ENCODE measurements around the gene MID1IP1. TPM values are rescaled to one million over a fixed set of nuclear protein-coding genes. Genes with fewer than 3 reads are reported as not detected.

Gene MID1IP1
- 10 to 100 TPM; 78.7 to 84.8 TPM for total RNA-seq

DNA sequence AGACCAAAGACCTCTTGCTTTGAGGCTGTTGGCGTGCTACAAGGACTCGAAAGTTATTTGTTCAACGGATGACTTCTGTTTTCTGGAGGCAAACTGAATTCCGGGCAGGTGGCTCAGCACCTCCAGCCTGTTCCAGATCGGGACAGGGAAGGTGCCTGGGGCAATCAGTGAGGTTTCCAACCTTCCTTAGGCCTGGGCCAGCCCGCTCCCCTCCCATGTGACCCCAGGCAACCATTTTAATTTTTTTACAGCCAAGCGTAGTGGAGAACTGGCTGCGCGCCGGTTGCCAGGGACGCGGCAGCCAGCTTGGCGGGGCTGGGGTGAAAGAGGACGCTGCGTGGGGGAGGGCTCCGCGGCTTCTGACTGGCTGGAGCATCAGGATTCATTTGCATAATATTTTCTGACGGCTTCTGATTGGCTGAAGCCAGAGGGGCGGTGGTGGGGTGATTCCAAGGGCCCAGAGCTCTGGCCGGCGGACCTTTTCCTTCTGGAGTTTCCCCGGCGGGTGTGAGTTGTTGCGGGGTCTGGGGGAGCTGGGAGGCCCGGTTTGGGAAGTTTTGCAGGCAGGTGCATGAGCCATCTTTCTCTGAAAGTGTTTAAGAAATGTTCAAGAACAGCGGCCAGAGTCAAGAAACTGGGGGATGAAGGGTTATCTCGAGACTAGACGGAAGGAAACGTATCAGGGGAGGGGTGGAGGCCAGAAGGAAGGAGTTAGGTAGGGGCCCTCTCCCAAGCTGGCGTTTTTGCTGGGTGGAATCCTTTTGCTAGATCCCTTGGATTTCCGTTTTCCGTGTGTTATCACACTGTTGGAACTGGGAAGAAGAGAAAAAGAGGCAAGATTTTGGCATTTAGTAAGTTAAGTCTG, at the start of gene MID1IP1:
MID1IP1 (plus strand) TSS at position 479 of the 865 bp plus-strand sequence. CDS start 3,488 bp downstream, outside the sequence.
- Mint-ChIP-seq H3K36me3 (peaks cover 36% of the 10 kb centered on the region), H3K9me3 (no peaks in the 10 kb centered on the region), H3K4me3 (peak within 1 kb of the TSS; percentile 96), H3K27me3 (no peaks in the 10 kb centered on the region), H3K27ac (peak within 1 kb of the TSS; percentile 94), H3K4me1 (ENCODE audit: low read depth) (peaks cover 2% of the 10 kb centered on the region)
- POLR2A ChIA-PET: interaction anchor here (0.8 to 2.1 kb wide), 2 partner anchors 15 to 508 kb away, joined by 3 to 10 read pairs; no protein-coding TSS in a partner anchor
- CTCF ChIA-PET: no interaction called here
- intact Hi-C loops (cut with micrococcal nuclease): loop anchor here (1.0 to 10.0 kb wide), 5 partner anchors 61 to 1371 kb away; no protein-coding TSS in a partner anchor
- DNase-seq: peak; percentile 89

- no peaks in the 10 kb centered on the region for H3K4me1 Mint-ChIP-seq (ENCODE audit: low read depth)
- intact Hi-C loops (cut with micrococcal nuclease): loop anchor here (1.0 kb wide), 2 partner anchors 231 to 395 kb away; no protein-coding TSS in a partner anchor
- no peak overlapping the region for H3K27ac Mint-ChIP-seq
- H3K9me3 Mint-ChIP-seq: no peaks in the 10 kb centered on the region
- ChIA-PET POLR2A (no interaction called here), CTCF (interaction anchor here (0.6 to 1.5 kb wide), 6 partner anchors 14 to 395 kb away, joined by 3 to 7 read pairs (median 4); no protein-coding TSS in a partner anchor)
- H3K4me3 Mint-ChIP-seq: no peak overlapping the region
- peak; percentile 31 for DNase-seq
- no peaks in the 10 kb centered on the region for H3K36me3 Mint-ChIP-seq
- no peaks in the 10 kb centered on the region for H3K27me3 Mint-ChIP-seq
Observed at GRCh38 chrX:38754102-38754790, 47.0 kb upstream of the MID1IP1 start.

DNA sequence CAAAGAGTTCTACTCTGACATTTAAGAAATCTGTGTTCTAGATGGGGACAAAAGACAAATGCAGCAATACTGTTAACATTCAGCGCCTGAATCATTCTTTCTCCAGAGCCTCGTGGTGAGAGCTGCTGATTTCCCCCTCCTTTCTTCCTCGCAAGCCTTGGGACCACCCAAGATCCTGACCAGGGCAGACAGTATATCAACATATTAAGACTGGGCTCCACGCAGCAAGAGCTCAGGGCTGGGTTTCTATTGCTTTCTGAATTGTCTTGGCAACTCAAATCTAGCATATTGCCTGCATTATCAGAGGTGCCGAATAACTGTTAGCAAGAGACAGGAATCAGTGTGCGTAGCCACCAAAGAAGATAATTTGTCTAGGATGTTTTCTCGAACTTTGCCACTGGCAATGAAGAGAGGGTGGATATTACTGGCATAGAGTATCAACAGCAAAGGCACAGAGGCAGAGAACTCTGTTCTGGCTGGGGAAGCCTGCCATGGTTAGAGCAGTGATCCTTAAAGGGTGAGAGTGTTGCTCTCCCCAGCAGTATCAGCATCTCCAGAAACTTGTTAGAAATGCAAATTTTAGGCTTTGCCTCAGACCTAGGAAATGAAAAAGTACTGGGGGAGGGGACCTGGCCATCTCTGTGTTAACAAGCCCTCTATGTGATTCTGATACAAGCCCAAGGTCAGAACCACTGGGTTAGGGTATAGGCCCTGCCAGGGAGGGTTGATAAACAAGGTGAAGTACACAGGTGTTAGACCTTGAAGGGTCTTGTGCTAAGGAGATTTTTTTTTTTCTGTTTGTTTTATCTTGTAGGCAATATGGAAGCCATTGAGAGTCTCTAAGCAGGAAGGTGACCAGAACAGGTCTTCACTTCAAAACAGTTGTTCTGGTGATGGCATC, 46.2 kb upstream of the MID1IP1 start:
- CTCF ChIA-PET: interaction anchor here (0.6 to 1.5 kb wide), 5 partner anchors 14 to 405 kb away, joined by 3 to 7 read pairs (median 3); no protein-coding TSS in a partner anchor
- H3K36me3 Mint-ChIP-seq: no peaks in the 10 kb centered on the region
- H3K27me3 Mint-ChIP-seq: peaks cover 1% of the 10 kb centered on the region
- no peak overlapping the region for H3K4me3 Mint-ChIP-seq
- no peak overlapping the region for H3K27ac Mint-ChIP-seq
- H3K9me3 Mint-ChIP-seq: no peaks in the 10 kb centered on the region
- no peaks in the 10 kb centered on the region for H3K4me1 Mint-ChIP-seq (ENCODE audit: low read depth)
- POLR2A ChIA-PET: no interaction called here
- intact Hi-C loops (cut with micrococcal nuclease): loop anchor here (1.0 kb wide), 2 partner anchors 230 to 394 kb away; no protein-coding TSS in a partner anchor
- no peak for DNase-seq

- POLR2A ChIA-PET: no interaction called here
- CTCF ChIA-PET: no interaction called here
- intact Hi-C loops (cut with micrococcal nuclease): no loop called here
Observed at GRCh38 chrX:38760883-38761282, 40.4 kb upstream of the MID1IP1 start.

DNA sequence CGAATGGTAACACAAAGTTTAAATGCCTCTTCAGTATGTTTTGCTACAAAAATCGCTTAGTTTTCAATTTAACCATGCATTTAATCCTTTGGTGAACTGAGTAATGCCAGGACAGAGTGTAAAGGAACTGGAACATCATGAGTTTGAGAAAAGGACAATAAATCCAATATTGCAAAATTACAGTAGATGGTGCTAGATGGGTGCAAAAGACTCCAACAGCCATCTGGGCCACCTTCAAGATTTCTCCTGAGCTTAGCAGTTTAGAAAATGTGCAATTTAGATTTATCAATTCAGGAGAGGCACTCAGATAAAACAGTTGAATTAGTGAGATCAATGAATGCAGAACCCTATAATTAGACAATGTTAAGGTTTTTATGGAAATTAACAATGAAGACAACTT, 33.2 kb upstream of the MID1IP1 start:
- no peak overlapping the region for H3K27ac Mint-ChIP-seq
- ChIA-PET POLR2A (no interaction called here), CTCF (interaction anchor here (0.7 to 3.5 kb wide), 9 partner anchors 14 to 395 kb away, joined by 3 to 21 read pairs (median 4); no protein-coding TSS in a partner anchor)
- H3K4me1 Mint-ChIP-seq (ENCODE audit: low read depth): no peaks in the 10 kb centered on the region
- H3K9me3 Mint-ChIP-seq: no peaks in the 10 kb centered on the region
- no peaks in the 10 kb centered on the region for H3K36me3 Mint-ChIP-seq
- no peak overlapping the region for H3K4me3 Mint-ChIP-seq
- intact Hi-C loops (cut with micrococcal nuclease): loop anchor here (1.0 to 5.0 kb wide), 2 partner anchors 217 to 379 kb away; no protein-coding TSS in a partner anchor
- H3K27me3 Mint-ChIP-seq: no peaks in the 10 kb centered on the region
- DNase-seq: no peak

More at GRCh38 chrX:38760883-38761282, 40.4 kb upstream of the MID1IP1 start:
- Mint-ChIP-seq H3K4me3 (no peak overlapping the region), H3K27me3 (peaks cover 1% of the 10 kb centered on the region), H3K9me3 (no peaks in the 10 kb centered on the region), H3K36me3 (no peaks in the 10 kb centered on the region), H3K4me1 (ENCODE audit: low read depth) (no peaks in the 10 kb centered on the region), H3K27ac (no peak overlapping the region)
- DNase-seq: no peak

GRCh38 chrX:38770152-38770551, 31.1 kb upstream of the MID1IP1 start:
- CTCF ChIA-PET: no interaction called here
- Mint-ChIP-seq H3K27me3 (no peaks in the 10 kb centered on the region), H3K27ac (no peak overlapping the region), H3K36me3 (no peaks in the 10 kb centered on the region), H3K9me3 (no peaks in the 10 kb centered on the region), H3K4me1 (ENCODE audit: low read depth) (no peaks in the 10 kb centered on the region), H3K4me3 (no peak overlapping the region)
- intact Hi-C loops (cut with micrococcal nuclease): no loop called here
- no peak for DNase-seq
- POLR2A ChIA-PET: no interaction called here

- no peak overlapping the region for H3K27ac Mint-ChIP-seq
- H3K36me3 Mint-ChIP-seq: no peaks in the 10 kb centered on the region
- no peaks in the 10 kb centered on the region for H3K4me1 Mint-ChIP-seq (ENCODE audit: low read depth)
- no peak overlapping the region for H3K4me3 Mint-ChIP-seq
- CTCF ChIA-PET: no interaction called here
- POLR2A ChIA-PET: no interaction called here
- no peak for DNase-seq
- no peaks in the 10 kb centered on the region for H3K27me3 Mint-ChIP-seq
- no peaks in the 10 kb centered on the region for H3K9me3 Mint-ChIP-seq
- intact Hi-C loops (cut with micrococcal nuclease): no loop called here
Observed at GRCh38 chrX:38774249-38774648, 27.0 kb upstream of the MID1IP1 start.

DNA sequence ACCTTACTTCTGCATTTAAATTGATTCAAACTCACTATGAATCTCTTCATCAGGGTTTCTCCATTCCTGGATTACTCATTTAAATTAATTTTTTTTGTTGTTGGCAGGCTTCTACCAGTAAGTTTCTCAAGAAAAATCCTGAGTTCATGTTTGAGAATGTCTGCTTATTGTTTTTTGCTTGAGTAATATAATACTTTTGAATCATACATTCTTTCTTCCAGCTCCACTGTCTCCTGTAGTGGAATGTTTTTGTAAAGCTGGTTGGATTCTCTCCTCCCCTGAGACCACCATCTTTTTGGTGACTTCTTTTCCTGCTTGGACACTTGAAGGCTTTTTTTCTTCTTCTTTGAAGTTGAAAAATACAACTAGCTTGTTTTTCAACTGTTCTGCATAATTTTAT, 4.3 kb upstream of the MID1IP1 start:
- CTCF ChIA-PET: no interaction called here
- no peaks in the 10 kb centered on the region for H3K9me3 Mint-ChIP-seq
- no peak overlapping the region for H3K27ac Mint-ChIP-seq
- H3K36me3 Mint-ChIP-seq: peaks cover 7% of the 10 kb centered on the region
- intact Hi-C loops (cut with micrococcal nuclease): no loop called here
- H3K27me3 Mint-ChIP-seq: no peaks in the 10 kb centered on the region
- no peak overlapping the region for H3K4me3 Mint-ChIP-seq
- peaks cover 2% of the 10 kb centered on the region for H3K4me1 Mint-ChIP-seq (ENCODE audit: low read depth)
- DNase-seq: no peak
- POLR2A ChIA-PET: no interaction called here

- Mint-ChIP-seq H3K4me3 (no peak overlapping the region), H3K4me1 (ENCODE audit: low read depth) (peaks cover 2% of the 10 kb centered on the region), H3K27ac (no peak overlapping the region), H3K36me3 (peaks cover 17% of the 10 kb centered on the region), H3K9me3 (no peaks in the 10 kb centered on the region), H3K27me3 (no peaks in the 10 kb centered on the region)
- POLR2A ChIA-PET: no interaction called here
- intact Hi-C loops (cut with micrococcal nuclease): no loop called here
- CTCF ChIA-PET: interaction anchor here (1.0 kb wide), 1 partner anchor 185 kb away, joined by 3 read pairs; no protein-coding TSS in a partner anchor
- no peak for DNase-seq
Observed at GRCh38 chrX:38798956-38799355, 2.3 kb upstream of the MID1IP1 start.

DNA sequence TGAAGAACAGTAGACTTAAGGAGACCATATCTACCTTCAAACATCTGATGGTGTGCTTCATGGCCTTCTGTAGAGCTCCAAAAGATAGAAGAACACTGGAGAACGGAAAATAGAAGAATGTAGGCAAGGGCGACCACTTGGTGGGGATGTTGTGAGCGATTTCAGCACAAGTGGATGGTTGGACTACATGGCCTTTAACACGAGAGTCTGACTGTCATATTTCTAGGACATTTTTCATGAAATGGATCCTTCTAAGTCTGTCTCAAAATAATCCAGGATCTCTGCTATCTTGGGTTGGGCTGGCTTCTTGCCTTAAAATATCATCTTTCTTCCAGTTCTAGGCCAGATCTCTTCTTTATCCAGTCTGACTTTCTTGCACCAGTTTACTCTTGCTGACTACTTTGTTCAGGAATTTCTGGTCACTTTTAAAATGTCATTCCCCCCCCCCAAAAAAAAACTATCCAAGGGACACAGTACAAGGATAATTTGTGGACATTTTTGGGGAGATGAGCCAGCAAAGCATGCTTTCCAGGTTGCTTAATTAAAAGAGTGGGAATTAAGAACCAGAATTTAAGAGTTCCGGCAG, 1.2 kb upstream of the MID1IP1 start:
- intact Hi-C loops (cut with micrococcal nuclease): loop anchor here (1.0 to 10.0 kb wide), 5 partner anchors 62 to 1372 kb away; no protein-coding TSS in a partner anchor
- peaks cover 27% of the 10 kb centered on the region for H3K36me3 Mint-ChIP-seq
- no peak overlapping the region for H3K27ac Mint-ChIP-seq
- peak; percentile 13 for DNase-seq
- H3K4me3 Mint-ChIP-seq: no peak overlapping the region
- POLR2A ChIA-PET: no interaction called here
- peaks cover 2% of the 10 kb centered on the region for H3K4me1 Mint-ChIP-seq (ENCODE audit: low read depth)
- no peaks in the 10 kb centered on the region for H3K9me3 Mint-ChIP-seq
- no peaks in the 10 kb centered on the region for H3K27me3 Mint-ChIP-seq
- CTCF ChIA-PET: interaction anchor here (0.6 to 1.0 kb wide), 2 partner anchors 86 to 184 kb away, joined by 3 read pairs; no protein-coding TSS in a partner anchor

DNA sequence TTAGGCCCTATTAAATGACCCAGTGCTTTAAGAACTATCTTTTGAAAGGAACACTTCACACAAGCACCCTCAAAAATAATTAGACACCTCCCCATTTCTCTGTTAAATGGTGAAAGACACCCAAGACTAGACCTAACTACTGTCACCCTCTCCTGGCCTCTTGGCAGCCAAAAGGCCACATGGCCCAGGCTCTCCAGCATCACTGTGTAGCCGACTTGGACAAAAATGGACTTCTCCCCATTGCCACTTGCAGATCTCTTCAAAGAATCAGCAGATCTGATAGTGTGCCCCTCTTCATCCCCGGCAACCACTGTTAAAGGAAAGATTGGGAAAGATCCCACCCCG, 2.0 kb downstream of the MID1IP1 start:
- Mint-ChIP-seq H3K27me3 (no peaks in the 10 kb centered on the region), H3K4me3 (peak overlapping the region; percentile 96), H3K36me3 (peaks cover 44% of the 10 kb centered on the region), H3K27ac (peak overlapping the region; percentile 94), H3K4me1 (ENCODE audit: low read depth) (peaks cover 4% of the 10 kb centered on the region), H3K9me3 (no peaks in the 10 kb centered on the region)
- no peak for DNase-seq
- CTCF ChIA-PET: no interaction called here
- POLR2A ChIA-PET: interaction anchor here (1.0 to 1.8 kb wide), 2 partner anchors 21 to 524 kb away, joined by 4 read pairs; no protein-coding TSS in a partner anchor
- intact Hi-C loops (cut with micrococcal nuclease): loop anchor here (5.0 to 10.0 kb wide), 4 partner anchors 59 to 1369 kb away; no protein-coding TSS in a partner anchor

Data from activated CD4-positive, alpha-beta memory T cell treated with anti-CD3 and anti-CD28 coated beads for 36 hours (primary cell).